ENCODE measurements around the gene CCN5.

DNA sequence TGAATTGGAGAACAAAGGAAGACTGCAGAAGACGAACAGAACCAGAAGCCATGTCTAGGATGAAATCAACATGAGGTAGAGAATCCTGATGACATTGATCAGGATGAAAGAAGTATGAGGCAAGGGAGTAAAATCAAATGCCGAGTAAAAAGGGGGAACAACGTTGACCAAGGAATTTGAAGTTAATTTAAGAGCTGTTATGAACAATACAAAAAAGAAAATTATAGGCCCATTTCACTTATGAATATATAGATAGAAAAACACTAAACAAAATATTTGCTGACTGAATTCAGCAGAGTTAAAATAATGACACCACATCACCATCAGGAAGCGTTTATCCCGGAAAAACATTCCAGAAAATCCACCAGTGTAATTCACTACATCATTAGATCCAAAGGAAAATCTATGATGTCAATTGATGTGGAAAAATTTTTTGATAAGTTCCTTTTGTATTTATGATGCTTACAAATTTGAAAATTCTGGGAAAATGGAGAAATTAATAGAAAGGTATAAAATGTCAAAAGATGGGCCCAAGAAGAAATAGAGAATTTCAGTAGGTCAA lies 8.1 kb upstream of the CCN5 start:
- TF ChIP-seq, protein P1, sequence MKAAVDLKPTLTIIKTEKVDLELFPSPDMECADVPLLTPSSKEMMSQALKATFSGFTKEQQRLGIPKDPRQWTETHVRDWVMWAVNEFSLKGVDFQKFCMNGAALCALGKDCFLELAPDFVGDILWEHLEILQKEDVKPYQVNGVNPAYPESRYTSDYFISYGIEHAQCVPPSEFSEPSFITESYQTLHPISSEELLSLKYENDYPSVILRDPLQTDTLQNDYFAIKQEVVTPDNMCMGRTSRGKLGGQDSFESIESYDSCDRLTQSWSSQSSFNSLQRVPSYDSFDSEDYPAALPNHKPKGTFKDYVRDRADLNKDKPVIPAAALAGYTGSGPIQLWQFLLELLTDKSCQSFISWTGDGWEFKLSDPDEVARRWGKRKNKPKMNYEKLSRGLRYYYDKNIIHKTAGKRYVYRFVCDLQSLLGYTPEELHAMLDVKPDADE (CRISPR knock-in tag; IDR thresholded peaks at IDR 0.05), result no peak
- TF ChIP-seq, protein P2, sequence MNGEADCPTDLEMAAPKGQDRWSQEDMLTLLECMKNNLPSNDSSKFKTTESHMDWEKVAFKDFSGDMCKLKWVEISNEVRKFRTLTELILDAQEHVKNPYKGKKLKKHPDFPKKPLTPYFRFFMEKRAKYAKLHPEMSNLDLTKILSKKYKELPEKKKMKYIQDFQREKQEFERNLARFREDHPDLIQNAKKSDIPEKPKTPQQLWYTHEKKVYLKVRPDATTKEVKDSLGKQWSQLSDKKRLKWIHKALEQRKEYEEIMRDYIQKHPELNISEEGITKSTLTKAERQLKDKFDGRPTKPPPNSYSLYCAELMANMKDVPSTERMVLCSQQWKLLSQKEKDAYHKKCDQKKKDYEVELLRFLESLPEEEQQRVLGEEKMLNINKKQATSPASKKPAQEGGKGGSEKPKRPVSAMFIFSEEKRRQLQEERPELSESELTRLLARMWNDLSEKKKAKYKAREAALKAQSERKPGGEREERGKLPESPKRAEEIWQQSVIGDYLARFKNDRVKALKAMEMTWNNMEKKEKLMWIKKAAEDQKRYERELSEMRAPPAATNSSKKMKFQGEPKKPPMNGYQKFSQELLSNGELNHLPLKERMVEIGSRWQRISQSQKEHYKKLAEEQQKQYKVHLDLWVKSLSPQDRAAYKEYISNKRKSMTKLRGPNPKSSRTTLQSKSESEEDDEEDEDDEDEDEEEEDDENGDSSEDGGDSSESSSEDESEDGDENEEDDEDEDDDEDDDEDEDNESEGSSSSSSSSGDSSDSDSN (CRISPR knock-in tag; IDR thresholded peaks at IDR 0.05), result no peak
- TF ChIP-seq NFE2 (CRISPR knock-in tag; IDR thresholded peaks at IDR 0.05), result no peak
- TF ChIP-seq POLR2A (IDR thresholded peaks at IDR 0.05; ENCODE audit: insufficient read depth in 1 of 2, low read depth in 2 of 2, low read length in 2 of 2), result no peak
- no peak for TF ChIP-seq ZNF589 (CRISPR knock-in tag; conservative IDR thresholded peaks at IDR 0.05)
- TF ChIP-seq, protein P3, sequence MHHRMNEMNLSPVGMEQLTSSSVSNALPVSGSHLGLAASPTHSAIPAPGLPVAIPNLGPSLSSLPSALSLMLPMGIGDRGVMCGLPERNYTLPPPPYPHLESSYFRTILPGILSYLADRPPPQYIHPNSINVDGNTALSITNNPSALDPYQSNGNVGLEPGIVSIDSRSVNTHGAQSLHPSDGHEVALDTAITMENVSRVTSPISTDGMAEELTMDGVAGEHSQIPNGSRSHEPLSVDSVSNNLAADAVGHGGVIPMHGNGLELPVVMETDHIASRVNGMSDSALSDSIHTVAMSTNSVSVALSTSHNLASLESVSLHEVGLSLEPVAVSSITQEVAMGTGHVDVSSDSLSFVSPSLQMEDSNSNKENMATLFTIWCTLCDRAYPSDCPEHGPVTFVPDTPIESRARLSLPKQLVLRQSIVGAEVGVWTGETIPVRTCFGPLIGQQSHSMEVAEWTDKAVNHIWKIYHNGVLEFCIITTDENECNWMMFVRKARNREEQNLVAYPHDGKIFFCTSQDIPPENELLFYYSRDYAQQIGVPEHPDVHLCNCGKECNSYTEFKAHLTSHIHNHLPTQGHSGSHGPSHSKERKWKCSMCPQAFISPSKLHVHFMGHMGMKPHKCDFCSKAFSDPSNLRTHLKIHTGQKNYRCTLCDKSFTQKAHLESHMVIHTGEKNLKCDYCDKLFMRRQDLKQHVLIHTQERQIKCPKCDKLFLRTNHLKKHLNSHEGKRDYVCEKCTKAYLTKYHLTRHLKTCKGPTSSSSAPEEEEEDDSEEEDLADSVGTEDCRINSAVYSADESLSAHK (CRISPR knock-in tag; IDR thresholded peaks at IDR 0.05; ENCODE audit: borderline replicate concordance), result no peak
- TF ChIP-seq GLI4 (CRISPR knock-in tag; IDR thresholded peaks at IDR 0.05; ENCODE audit: borderline replicate concordance), result no peak
- TF ChIP-seq THYN1 (CRISPR knock-in tag; IDR thresholded peaks at IDR 0.05; ENCODE audit: borderline replicate concordance, low read depth), result no peak
- TF ChIP-seq, protein P4, sequence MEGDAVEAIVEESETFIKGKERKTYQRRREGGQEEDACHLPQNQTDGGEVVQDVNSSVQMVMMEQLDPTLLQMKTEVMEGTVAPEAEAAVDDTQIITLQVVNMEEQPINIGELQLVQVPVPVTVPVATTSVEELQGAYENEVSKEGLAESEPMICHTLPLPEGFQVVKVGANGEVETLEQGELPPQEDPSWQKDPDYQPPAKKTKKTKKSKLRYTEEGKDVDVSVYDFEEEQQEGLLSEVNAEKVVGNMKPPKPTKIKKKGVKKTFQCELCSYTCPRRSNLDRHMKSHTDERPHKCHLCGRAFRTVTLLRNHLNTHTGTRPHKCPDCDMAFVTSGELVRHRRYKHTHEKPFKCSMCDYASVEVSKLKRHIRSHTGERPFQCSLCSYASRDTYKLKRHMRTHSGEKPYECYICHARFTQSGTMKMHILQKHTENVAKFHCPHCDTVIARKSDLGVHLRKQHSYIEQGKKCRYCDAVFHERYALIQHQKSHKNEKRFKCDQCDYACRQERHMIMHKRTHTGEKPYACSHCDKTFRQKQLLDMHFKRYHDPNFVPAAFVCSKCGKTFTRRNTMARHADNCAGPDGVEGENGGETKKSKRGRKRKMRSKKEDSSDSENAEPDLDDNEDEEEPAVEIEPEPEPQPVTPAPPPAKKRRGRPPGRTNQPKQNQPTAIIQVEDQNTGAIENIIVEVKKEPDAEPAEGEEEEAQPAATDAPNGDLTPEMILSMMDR (CRISPR knock-in tag; IDR thresholded peaks at IDR 0.05), result no peak
- TF ChIP-seq, protein P5, sequence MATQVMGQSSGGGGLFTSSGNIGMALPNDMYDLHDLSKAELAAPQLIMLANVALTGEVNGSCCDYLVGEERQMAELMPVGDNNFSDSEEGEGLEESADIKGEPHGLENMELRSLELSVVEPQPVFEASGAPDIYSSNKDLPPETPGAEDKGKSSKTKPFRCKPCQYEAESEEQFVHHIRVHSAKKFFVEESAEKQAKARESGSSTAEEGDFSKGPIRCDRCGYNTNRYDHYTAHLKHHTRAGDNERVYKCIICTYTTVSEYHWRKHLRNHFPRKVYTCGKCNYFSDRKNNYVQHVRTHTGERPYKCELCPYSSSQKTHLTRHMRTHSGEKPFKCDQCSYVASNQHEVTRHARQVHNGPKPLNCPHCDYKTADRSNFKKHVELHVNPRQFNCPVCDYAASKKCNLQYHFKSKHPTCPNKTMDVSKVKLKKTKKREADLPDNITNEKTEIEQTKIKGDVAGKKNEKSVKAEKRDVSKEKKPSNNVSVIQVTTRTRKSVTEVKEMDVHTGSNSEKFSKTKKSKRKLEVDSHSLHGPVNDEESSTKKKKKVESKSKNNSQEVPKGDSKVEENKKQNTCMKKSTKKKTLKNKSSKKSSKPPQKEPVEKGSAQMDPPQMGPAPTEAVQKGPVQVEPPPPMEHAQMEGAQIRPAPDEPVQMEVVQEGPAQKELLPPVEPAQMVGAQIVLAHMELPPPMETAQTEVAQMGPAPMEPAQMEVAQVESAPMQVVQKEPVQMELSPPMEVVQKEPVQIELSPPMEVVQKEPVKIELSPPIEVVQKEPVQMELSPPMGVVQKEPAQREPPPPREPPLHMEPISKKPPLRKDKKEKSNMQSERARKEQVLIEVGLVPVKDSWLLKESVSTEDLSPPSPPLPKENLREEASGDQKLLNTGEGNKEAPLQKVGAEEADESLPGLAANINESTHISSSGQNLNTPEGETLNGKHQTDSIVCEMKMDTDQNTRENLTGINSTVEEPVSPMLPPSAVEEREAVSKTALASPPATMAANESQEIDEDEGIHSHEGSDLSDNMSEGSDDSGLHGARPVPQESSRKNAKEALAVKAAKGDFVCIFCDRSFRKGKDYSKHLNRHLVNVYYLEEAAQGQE (IDR thresholded peaks at IDR 0.05; ENCODE audit: borderline replicate concordance in 1 of 2, low read depth in 1 of 2, low read length in 2 of 2), result no peak
- TF ChIP-seq CENPX (CRISPR knock-in tag; IDR thresholded peaks at IDR 0.05), result no peak
- TF ChIP-seq ZNF766 (CRISPR knock-in tag; IDR thresholded peaks at IDR 0.05; ENCODE audit: borderline replicate concordance), result no peak
